KBM-7 (cell line): ENCODE results near the gene NEK6.

Source experiments
- DNase-seq: peaks from one replicate; pipeline ENCODE4 v3.0.0-alpha.2; 2015
- in situ Hi-C: fragments of 300-500 bp; cut with MboI; formaldehyde crosslinking; loops from 2 replicates; pipeline ENCODE4 v1.14.3; 2020; ENCODE audit warnings: low sequenced_read_pairs, low pct_unique_long_range_greater_than_20kb, mixed read lengths

The NEK6 gene

GRCh38 chr9:124258607-124259157, 933 bp downstream of the NEK6 start:
- in situ Hi-C loops, result no loop called here
- DNase-seq, result peak; percentile 32

- no peak for DNase-seq
- in situ Hi-C loops, result no loop called here
These were observed 1.5 kb downstream of the NEK6 start for GRCh38 chr9:124259158-124259808.

DNA sequence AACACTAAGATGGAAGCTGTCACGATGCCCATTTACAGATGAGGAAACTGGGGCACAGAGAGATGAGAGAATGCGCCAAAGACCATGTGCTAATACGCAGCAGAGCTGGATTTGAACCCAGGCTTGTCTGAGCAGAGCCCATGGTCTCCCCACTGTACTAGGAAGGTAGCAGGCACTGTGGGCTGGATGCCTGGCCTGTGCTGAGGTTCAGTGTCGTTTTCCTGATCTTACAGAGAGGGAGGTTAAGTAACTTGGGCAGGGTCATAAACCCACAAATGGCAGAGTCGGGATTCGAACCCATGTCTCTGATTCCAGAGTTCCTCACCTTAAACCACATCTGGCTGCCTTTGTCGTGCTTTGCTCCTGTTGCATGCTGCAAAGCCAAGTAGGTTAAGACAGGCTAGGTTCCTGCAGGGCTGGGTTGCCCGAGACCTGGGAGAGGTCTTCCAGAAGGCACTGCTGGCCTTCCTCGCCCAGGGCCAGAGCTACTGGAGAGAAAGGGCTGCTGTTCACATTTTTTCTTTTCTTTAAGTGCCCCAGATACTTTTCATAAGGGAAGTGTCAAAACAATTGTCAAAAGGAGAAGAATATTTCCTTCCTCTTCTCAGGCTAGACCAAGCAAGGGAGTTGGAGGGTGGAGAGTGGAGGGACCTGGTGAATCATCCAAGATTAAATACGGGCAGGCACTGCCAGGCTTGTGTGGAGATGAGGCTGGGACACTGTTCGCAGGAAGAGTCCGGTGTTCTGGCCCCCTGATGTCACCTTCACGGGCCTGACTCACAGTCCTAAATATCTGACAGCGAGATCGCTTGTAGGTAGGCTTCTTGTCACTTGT, 3.2 kb downstream of the NEK6 start:
- peak; percentile 90 for DNase-seq
- in situ Hi-C loops, result no loop called here

DNA sequence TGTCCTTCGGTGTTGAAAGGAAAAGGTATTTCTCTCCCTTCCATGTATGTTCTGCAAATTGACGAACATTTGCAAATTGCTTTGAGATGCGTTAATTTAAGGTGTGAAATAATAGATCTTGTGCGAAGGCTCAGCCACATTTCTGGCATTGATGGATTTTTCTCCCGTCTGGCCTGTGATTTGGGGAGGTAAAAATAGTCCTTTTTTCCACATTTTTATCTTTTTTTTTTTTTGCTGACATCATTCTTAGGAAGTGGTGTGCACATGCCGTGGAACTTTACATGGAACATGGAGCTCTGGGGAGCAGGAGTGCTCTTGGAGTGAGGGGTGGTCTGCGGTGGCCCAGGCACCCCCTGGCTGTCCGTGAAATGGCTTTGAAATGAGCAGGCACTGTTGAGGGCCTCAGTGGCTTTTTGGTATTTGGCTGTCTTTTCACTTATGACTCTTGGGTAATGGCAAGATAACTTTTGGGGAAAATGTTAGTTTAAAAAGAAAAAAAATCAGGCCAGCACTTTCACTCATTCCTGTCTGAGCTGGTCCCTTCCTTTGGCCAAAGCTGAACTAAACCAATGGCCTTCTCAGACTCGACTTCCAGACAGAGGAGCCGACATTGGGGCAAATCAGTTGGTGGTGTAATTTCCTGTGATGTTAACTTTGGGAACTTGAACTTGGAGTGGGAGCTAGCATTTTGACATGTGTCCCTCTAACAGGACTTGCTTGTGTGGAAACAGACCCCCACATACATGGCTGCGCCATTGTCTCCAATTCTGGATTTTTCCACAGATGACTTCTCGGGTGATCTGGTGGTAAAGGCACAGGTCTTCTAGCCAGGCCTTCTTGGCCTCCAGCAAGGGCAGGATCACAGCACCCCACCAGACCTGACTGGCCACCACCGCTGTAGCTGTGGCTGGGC, 4.2 kb downstream of the NEK6 start:
- DNase-seq, result no peak
- in situ Hi-C loops, result no loop called here

GRCh38 chr9:124262649-124262972, 4.9 kb downstream of the NEK6 start:
- in situ Hi-C loops, result no loop called here
- no peak for DNase-seq

GRCh38 chr9:124263213-124263612, 5.5 kb downstream of the NEK6 start:
- in situ Hi-C loops, result no loop called here
- no peak for DNase-seq

DNA sequence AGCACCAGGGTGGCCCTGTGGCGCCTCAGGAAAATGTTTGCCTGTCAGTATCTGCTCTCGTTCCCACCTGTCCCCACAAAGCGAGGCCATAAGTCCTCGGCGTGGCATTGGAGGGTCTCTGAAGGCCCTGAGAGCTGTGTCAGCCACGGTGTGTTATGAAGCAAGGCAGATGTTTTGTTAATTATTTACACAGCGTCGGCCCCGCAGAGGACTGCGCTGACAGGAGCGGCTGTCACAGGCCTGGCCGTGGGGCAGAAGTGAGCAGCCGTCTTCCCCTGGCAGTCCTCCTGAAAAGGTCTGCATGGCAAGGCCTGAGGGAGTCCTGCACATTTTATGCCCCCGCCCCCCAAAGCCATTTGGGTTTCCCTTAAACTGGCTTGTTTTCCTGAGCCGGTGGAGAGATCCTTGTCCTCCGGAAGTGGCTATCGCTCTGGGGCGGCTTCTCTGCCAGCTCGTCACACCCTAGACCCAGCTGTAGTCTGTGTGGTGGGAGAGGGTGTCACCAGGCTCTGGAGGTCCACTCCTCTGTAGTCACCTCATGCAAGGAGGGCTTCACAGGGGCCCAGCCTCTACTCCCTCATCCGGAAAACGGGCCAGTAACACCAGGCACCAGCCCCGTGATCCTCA, 6.2 kb downstream of the NEK6 start:
- DNase-seq, result no peak
- in situ Hi-C loops, result no loop called here

DNA sequence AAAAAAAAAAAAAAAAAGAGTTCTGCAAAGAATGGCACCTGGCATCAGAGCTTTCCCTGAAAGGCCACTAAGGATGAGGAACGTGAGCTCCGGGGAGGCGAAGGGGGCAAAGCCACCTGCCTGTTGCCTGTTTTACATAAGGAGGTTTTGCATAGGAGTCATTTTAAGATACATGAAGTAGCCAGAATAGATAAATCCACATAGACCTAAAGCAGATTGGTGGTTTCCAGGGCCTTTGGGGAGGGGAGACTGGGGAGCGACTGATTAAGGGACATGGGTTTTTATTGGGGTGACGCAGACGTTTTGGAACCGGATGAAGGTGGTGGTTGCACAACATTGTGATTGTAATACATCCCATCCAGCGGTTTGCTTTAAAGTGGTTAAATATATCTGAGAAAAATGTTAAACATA, 7.1 kb downstream of the NEK6 start:
- DNase-seq, result no peak
- in situ Hi-C loops, result no loop called here

- in situ Hi-C loops, result no loop called here
- no peak for DNase-seq
These were observed 7.8 kb downstream of the NEK6 start for GRCh38 chr9:124265551-124265950.

DNA sequence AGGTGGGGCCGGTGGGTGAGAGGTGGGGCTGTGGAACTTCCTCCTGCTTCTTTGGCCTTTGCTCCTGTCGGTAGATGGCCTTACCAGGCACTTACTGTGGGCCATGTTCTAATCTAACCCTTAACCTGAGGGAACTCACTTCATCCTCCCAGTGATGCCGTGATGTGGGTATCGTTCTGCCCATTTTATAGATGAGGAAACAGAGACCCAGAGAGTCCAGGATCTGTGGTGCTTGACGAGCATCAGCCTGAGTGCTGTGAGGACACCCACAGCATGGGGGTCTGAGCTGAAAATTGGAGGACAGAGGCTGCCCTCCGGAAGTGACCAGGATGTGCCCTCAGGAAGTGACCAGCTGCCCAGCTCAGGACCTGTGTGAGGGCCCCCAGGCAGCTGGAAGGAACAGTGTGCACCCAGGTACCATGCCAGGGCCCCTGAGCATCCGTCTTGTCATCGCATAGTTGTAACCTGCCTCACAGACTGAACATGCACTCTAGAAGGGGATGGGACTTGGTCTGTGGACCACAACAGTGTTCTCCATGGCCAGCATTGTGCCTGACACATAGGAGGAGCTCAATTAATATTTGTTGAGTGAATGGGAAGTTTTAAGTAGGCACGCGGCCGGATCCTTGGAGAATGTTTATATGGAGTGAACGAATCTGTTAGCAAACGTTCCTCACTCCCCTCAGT, 8.5 kb downstream of the NEK6 start:
- DNase-seq, result no peak
- in situ Hi-C loops, result no loop called here

DNA sequence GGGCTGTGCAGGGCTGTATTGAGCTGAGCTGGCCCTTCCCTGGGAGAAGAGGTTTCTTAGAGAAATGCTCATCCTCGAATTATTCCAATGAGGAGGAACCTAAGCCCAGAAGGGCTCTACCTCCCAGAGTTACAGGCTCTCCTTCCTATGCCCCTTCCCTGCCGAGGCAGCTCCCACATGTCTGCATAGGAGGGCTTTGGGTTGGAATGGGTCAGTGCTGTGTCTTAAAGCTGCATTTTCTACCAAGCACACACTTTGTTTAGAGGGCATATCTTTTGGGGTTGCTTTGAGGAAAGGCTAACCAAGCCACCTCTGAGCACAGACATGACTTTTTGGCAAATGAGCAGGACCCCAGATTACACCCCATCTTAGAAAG, 9.1 kb downstream of the NEK6 start:
- no peak for DNase-seq
- in situ Hi-C loops, result no loop called here

DNA sequence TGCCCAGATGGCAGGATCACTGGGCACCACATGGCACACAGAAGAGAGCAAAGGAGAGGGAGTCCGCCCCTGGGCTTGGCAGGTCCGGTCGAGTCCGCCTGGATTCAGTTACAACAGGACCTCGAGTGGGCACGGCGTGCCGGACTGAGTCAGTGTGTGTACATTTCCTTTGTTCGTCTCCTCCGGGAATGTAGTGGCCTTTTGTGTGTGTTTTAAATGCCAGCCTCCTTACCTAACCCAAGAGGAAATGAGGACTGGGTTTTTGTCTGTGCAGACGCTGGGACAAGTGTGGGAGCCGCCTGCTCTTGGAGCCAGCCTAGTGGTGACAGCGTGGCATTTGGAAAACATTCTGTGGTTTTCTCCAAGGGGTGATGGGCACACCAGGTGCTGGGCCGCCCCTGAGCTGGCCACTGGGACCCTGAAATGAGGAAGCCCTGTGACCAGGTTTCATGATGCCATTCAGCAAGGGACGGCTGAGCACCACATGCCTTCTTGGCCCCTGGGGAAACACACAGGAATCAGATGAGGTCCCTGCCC, 9.6 kb downstream of the NEK6 start:
- in situ Hi-C loops, result no loop called here

GRCh38 chr9:124268248-124268647, 10.5 kb downstream of the NEK6 start:
- DNase-seq, result no peak
- in situ Hi-C loops, result no loop called here

More for the DNA sequence above, 9.6 kb downstream of the NEK6 start:
- DNase-seq, result peak; percentile 76

- in situ Hi-C loops, result no loop called here
- DNase-seq, result no peak
These were observed 10.9 kb downstream of the NEK6 start for GRCh38 chr9:124268661-124269060.

DNA sequence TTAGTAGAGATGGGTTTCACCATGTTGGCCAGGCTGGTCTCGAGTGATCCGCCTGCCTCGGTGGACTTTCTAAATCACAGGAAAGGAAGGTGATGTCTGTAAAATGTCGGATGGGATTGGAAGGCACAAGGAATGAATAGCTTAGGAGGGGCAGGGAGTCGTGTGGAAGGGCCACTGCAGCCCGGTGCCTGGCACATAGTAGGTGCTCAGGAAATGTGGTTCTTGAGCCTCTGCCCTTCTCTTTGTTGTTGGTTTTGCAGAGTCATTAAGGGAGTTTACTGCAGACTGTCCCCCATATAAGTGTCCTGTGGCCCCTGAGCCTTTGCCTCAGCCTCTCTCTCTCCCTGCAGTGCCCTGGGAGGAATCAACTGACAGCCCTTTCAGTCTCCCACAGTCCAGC, 11.8 kb downstream of the NEK6 start:
- in situ Hi-C loops, result no loop called here

GRCh38 chr9:124270504-124271335, 13.0 kb downstream of the NEK6 start:
- in situ Hi-C loops, result no loop called here
- DNase-seq, result no peak

More for the DNA sequence above, 11.8 kb downstream of the NEK6 start:
- DNase-seq, result no peak

DNA sequence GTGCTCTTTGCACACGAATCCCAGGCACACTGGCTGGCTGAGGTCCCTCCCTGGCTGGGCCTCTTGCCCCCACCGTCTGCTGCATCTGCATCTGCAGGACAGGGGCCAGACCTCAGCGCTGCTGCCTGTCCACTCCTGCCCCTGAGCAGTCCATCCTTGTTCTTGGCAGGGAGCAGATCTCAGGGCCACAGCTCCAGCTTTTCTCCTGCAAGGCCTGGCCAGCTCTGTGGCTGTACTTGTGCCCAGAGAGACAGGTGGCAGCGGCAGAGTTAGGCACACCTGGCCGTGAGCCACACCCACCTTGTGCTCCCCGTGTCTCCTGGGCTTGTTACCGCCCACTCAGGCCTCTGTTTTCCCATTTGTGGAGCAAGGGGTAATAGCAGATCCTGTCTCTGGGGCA, 13.9 kb downstream of the NEK6 start:
- DNase-seq, result no peak
- in situ Hi-C loops, result no loop called here

- in situ Hi-C loops, result no loop called here
- DNase-seq, result no peak
These were observed 14.4 kb downstream of the NEK6 start for GRCh38 chr9:124272118-124272517.
